HG03175 (cell line): ENCODE measurements around the gene SPIN3.
"Not testable (repeated sequence)": the region's sequence is repeated elsewhere in the genome, so short reads cannot be mapped to it uniquely, and the experiment has no call there.

Experiments
- ATAC-seq: cut with Tn5 transposase; IDR thresholded peaks from one replicate; pipeline ENCODE4 v1.9.1; 2021; ENCODE audit warnings: mild to moderate bottlenecking, moderate library complexity; ENCODE audit not compliant: unreplicated experiment

The SPIN3 gene

GRCh38 chrX:56995271-56995994 is at the start of gene SPIN3:
Gene SPIN3, minus strand, starts transcription at chrX:56995541. Its CDS starts 594 bp downstream, at chrX:56994947.
- ATAC-seq: peak; percentile 97

DNA sequence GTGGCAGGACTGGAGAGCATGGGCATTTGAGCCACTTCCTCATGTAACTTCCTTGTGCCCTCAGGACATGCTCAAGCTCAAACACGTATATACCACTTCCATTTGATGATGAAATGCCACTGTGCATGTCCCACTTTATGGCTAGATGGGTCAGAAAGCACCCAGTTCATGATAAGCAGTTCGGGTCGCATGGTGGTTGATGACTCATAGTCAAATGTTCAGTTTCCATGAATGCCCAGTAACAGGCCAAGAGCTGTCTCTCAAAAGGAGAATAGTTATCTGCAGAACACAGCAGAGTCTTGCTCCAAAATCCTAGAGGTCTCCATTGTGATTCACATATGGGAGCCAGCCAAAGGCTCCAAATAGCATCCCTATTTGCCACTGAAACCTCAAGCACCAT is 48.9 kb upstream of the SPIN3 start:
- ATAC-seq: no peak

DNA sequence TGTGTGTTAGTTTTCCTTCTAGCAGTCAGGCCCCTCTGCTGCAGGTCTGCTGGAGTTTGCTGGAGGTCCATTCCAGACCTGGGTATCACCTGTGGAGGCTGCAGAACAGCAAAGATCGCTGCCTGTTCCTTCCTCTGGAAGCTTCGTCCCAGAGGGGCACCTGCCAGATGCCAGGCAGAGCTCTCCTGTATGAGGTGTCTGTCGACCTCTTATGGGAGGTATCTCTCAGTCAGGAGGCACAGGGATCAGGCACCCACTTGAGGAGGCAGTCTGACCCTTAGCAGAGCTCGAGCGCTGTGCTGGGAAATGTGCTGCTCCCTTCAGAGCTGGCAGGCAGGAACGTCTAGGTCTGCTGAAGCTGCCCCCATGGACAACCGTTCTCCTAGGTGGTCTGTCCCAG is 41.9 kb upstream of the SPIN3 start:
- ATAC-seq: not testable (repeated sequence)

DNA sequence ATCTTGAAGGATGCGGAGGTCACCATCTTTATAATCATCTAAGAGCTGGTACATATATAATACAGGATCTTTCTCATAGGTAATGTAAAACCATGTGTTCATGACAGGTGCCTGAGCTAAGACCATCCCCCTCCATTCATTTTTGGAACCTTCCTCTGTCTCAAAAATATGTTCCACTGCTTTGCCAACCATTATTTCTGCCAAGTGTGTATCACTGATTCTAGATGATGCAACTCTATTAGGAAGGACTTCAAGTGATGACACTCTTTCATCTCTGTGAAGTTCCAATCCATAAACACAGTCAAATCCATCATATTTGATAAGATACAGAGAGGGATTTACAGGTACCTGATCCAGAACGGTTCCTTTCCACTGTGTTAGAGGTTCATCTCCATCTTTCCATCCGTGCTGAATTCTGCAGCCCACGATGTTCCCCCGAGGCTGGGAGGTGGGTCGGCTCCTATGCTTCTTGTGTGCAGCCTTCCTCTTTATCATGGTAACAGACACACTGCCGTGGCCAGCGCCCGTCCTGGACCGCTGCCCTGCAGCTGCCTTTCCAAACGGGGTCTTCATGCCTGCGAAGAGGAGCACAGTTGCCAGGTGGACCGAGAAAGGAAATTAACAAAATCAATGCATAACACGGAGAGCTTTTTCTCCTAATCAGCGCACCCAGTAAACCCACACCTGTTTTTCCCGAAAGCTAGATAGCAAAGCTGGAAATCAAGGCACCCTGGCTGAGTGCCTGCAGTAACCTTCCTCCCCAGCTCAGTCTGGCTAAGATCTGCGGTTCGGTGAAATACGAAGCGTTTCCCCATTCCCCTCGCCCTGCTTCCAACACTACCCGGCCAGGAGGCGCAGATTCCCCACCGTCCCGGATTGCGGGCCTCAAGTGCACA is 718 bp downstream of the SPIN3 start:
- peak; percentile 23 for ATAC-seq

DNA sequence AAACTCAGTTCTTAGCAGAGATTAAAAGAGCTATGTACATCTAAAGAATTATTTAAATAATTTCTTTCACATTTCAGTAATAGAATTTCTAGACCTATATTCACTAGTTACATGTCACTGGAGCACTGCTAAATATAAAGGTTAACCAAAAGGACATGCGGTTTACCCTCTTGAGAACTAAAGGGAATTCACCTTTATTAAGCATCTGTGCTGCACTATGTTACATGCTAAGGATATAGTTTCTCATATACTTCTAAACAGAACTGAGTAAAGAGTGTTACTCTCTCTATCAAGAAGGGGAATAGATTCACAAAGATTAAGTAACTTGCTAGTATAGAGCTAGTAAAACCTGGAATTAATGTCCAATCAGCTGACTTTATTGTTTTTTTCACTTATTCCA is 7.6 kb downstream of the SPIN3 start:
- ATAC-seq: no peak

DNA sequence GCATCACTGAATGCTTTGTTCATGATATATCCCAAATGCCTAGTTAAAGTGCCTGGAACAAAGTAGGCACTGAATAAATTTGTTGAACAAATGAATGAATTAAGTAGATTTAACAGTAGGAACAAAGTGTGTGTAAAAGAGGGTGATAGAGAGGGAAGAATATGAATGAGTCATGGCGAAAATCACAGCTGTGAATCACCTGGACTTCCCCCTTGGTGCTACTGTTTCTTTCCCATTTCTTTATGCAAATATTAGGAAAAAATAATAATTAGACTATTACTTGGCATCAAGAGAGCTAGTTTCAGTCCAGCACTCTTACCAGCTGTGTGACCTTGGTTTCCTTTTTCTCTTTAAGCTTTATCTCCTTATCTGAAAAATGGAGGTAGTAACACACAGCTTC is 9.2 kb downstream of the SPIN3 start:
- no peak for ATAC-seq

GRCh38 chrX:56978172-56978571 is 17.2 kb downstream of the SPIN3 start:
- ATAC-seq: peak; percentile 85

DNA sequence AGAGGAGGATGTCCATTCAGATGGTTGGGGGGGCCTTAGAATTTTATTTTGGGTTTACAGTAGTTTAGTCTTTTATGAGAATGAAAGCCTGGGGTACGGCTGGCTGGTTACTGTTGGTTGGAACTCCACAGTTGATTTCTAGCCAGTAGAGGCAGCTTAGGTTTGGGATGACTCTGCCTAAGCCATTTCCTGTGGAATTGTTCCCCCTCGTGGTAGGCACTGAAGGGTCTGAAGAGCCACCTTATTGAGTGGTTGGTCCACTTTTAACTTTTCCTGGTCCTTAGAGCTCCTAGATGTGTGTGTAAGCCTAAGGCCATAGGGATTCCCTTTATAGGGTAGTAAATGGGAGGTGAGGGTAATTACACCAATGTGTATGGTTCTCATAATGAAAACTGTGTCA is 19.7 kb downstream of the SPIN3 start:
- ATAC-seq: no peak

GRCh38 chrX:56974408-56974807 is 20.9 kb downstream of the SPIN3 start:
- no peak for ATAC-seq

GRCh38 chrX:56969559-56969958 is 25.8 kb downstream of the SPIN3 start:
- ATAC-seq: no peak

DNA sequence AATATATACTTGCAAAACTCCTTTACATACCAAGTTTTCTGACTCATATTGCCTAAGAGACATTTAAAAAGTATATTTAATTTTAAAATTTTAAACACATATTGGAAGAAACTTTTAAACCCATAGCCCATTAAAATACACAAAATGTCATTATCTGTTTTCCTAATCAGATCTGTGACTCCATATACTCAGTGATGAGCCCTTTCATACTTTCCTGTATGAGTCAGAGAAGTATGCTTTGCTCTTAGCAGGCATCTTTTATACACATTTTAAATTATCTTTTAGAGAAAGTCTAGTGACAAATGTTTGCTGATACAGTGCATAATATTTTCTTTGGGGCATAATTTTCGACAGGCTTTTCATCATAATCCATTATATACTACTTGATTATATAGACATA is 26.4 kb downstream of the SPIN3 start:
- no peak for ATAC-seq

- no peak for ATAC-seq
Measured at GRCh38 chrX:56963377-56963776, 32.0 kb downstream of the SPIN3 start.

GRCh38 chrX:56947699-56948098 is 47.6 kb downstream of the SPIN3 start:
- no peak for ATAC-seq

- ATAC-seq: not testable (repeated sequence)
Measured at GRCh38 chrX:56946201-56946600, 49.1 kb downstream of the SPIN3 start.

DNA sequence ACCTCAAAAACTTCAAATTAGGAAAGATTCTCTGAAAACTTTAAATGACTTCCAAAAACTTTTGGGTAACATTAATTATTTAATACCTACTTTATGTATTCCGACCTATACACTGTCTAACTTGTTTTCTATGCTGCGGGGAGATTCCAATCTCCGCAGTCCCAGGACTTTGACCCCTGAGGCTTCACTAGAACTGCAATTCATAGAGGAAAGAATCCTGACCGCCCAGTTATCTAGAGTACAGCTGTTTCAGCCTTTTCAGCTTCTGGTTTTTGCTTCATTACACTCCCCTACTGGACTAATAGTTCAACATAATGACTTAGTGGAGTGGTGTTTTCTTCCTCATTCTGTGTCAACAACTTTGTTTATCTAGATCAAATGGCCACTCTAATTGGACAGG is 50.1 kb downstream of the SPIN3 start:
- not testable (repeated sequence) for ATAC-seq

DNA sequence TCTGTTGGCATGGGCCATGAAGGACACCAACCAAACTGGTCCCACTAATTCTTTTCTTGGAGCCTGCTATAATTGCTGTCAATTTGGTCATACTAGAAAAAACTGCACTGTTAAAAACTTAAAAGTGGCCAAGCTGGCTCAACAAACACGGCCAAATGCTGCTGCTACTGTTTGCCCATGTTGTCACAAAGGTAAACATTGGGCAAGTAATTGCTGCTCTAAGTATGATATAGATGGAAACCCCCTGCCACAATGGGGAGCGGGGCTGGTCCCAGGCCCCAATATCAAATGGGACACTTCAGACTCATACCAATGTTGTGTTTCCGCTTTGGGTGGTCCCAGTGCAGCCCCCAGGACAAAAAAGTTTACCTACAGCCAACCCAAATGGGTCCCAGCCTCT is 52.1 kb downstream of the SPIN3 start:
- ATAC-seq: no peak
